HFF-Myc (cell line): Measurements from ENCODE around the gene PTPN14.
"Not testable (repeated sequence)": the region's sequence is repeated elsewhere in the genome, so short reads cannot be mapped to it uniquely, and the experiment has no call there.

Experiments
- DNase-seq: peaks from one replicate; pipeline ENCODE4 v3.0.0-alpha.2; 2011; ENCODE audit warnings: low read depth; ENCODE audit errors: extremely low read depth
- H3K4me3 ChIP-seq: replicated peaks from 2 replicates; pipeline ENCODE4 v1.5.1; 2011; ENCODE audit warnings: low read depth, mild to moderate bottlenecking, control low read depth, low read length
- TF ChIP-seq, protein P1 (sequence below): IDR thresholded peaks from 2 replicates; pipeline ENCODE4 v1.5.1; 2012; ENCODE audit warnings: mild to moderate bottlenecking, low read depth, low read length, control low read depth; ENCODE audit errors: missing control alignments

The PTPN14 gene

DNA sequence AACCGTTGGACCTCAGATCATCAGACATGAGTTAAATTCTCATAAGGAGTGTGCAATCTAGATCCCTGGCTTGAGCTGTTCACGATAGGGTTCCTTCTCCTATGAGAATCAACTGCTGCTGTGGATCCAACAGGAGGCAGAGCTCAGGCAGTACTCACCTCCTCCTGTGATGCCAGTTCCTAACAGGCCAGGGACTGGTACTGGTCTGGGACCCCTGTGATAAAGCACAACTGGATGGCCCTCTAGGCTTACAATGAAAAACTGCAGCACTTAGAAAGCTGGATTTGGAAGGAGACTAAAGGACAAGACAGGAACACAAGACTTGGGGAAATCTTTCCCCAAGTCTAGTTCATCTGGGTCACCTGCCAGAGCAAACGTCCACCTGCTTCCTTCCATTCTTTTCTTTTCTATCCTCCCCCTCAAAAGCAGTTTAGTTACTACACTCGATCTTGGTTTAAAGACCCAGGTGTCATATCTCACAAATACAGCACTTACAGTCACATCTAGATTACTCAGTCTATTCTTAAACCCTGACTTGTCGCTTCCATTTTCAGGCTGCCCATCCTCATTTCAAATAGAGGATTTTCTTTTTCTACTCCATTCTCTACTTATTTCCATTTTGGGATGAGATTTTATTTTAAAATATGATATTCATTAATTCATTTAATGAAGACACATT is 59.8 kb downstream of the PTPN14 start:
- TF ChIP-seq, protein P1, sequence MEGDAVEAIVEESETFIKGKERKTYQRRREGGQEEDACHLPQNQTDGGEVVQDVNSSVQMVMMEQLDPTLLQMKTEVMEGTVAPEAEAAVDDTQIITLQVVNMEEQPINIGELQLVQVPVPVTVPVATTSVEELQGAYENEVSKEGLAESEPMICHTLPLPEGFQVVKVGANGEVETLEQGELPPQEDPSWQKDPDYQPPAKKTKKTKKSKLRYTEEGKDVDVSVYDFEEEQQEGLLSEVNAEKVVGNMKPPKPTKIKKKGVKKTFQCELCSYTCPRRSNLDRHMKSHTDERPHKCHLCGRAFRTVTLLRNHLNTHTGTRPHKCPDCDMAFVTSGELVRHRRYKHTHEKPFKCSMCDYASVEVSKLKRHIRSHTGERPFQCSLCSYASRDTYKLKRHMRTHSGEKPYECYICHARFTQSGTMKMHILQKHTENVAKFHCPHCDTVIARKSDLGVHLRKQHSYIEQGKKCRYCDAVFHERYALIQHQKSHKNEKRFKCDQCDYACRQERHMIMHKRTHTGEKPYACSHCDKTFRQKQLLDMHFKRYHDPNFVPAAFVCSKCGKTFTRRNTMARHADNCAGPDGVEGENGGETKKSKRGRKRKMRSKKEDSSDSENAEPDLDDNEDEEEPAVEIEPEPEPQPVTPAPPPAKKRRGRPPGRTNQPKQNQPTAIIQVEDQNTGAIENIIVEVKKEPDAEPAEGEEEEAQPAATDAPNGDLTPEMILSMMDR = no peak
- no peak for DNase-seq
- H3K4me3 ChIP-seq = no peak overlapping the region

DNA sequence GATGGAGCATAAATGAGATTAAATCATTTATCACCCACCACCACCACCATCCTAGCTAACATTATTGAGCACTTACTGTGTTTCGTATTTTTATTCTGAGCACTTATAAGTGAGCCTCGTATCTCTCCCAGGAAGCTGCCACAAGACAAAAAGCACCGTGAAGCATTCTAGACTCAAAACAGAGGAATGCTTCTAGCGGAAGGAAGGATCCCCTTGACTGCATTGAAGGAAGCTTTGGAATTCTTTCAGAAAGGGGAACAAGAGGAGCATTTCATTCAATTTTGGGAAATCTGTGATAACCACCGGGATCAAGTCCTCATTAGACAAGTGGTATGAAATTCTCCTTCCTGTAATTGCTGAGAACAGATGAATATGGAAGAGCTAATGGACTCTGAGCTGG is 66.3 kb downstream of the PTPN14 start:
- TF ChIP-seq, protein P1 = no peak
- no peak for DNase-seq
- no peak overlapping the region for H3K4me3 ChIP-seq

DNA sequence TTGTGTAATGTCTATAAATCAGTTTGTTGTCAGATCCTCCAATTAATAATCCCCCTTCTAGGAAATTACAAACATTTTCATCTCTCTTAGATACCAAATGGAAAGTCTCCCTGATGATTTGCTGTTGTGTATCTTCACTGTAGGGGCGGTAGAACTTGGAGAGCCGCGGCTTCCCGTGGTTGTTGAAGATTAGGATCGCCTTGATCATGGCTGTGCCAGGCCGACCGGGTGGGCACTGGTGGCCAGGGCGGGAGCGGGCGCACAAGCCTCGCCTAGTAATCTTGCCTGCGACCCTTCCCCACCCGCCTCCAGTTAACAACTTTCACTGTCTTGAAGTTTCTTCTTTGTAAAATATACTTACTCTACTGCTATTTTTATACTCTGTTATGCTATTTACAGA is 68.2 kb downstream of the PTPN14 start:
- H3K4me3 ChIP-seq, DNase-seq: not testable (repeated sequence)

DNA sequence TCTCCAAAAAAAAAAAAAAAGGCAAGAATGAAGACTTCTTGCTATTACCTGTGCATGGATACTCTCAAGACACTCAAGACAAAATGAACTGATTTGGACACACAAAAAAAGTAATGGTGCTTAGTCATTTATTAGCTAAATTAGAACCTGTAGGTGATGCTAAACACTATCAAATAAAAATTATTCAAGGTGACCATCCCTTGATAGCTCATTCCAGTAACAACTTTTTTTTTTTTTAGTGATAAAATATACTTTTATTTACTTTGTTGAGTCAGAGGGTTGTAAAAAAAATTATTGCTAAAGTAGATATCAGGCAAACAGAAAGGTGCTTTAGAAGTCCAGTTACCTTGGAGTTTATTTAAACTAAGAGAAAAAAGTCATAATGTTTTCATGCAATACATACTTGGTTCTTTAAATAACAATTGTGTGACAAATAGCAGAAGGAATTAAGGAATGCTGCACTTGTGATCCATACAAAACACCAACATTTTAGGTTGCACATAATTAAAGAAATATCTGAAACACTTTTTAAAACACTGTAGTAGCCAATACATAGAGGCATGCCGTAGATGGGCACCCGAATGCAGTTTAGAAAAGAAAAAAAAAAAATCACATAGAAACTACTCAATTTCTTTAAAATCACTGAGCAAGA is 69.3 kb downstream of the PTPN14 start:
- H3K4me3 ChIP-seq, DNase-seq: not testable (repeated sequence)

DNA sequence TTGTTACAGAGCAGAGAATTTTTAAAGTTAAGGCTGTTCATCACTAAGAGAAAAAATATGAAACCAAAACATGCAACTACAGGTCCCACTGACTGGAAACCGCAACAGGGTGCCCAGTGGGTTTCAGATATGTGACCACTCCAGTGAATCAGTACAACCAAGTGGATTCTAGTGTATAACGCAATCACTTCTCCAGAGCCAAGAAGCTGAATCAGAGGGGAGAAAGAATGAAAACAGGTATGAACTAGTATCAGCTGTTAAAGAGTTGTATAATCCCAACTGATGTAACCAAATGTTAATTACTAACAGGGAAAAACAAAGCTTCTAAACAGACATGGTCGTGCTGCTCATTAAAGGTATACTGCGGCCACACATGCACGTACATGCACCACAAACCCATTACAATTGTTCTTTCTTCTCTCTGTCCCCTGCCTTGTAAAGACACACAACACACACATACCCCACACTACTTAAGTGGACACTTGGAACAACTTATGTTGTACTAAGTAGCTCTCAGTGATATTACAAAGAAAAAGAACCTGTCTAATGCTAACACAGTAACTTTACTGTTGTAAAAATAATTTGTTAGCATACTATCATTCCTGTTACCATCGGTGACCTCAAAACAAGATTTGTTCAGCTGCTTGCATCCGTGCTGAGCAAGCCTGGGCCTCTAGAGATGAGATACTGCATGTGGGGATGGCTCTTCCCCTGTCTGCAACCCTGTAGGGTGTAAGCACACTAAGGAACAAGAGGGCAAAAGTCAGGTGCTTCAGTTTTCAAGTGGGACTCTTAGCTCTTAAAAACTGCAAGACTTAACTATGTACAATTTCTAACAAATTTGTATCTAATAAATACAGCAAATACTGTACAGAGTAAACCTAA is 74.2 kb downstream of the PTPN14 start:
- H3K4me3 ChIP-seq = no peak overlapping the region
- TF ChIP-seq, protein P1 = no peak
- DNase-seq = no peak

DNA sequence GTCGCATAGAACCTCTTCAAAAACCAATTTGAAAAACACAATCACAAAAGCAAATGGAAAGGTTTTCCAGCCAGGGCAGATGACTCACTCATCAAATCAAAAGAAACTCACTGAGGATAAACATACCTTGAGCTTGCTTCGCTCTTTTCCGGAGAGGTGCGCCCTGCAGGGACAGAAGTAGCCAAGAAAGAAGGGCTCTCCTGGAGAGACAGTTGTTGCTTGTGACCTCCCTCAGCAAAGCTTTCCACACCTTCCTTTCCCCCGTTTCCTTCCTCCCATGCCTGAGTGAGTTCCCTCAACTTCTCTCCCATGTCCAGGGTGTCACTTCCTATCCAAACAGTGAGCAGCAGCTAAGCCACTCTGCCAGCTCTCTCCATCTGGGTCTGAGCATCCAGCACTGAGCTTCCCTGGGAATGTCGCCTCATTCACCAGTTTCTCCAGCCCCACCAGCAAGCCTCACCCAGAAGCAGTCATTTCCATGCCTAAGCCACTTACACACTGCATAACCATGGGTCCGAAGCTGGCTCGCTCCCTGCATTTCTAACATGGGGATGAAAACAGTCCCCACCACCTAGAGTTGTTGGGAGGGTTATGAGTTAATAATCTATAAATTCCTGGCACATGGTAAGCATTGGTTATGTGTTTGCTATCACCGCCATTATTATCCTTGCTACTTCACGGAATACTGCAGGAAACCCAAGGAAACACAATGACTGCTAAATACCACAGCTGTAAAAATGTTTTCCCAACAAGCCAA is 75.0 kb downstream of the PTPN14 start:
- H3K4me3 ChIP-seq = no peak overlapping the region
- TF ChIP-seq, protein P1 = no peak
- no peak for DNase-seq

DNA sequence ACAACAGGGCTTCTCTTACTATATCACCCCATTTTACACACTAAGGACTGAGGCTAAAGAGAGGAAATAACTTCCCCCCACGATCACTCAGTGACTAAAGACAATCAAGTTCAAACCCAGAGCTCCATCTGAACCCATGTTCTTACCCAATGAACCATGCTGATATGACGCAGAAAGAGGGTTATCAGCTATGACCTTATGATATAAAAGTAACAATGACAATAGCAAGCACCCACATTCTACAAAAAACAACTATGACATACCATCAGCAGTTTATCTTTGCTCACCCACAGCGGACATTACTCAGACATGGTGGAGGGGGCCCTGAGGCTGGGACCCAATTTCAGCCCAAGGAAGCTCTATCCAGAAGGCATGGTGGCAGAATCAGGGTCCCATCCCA is 75.7 kb downstream of the PTPN14 start:
- DNase-seq = no peak
- no peak overlapping the region for H3K4me3 ChIP-seq
- TF ChIP-seq, protein P1 = no peak
